ENCODE measurements around the gene DHRS4. TPM values are rescaled to one million over a fixed set of nuclear protein-coding genes. Genes with fewer than 3 reads are reported as not detected.
A peak's percentile ranks its signal among the peaks of the same experiment; 100 is the strongest.

DHRS4 gene
- total and polyA plus RNA-seq, 2 of the 13 experiments (the other 11 are each of a cell fraction or from before 2014, with no cell fraction given) = 23.9 to 45.1 TPM

DNA sequence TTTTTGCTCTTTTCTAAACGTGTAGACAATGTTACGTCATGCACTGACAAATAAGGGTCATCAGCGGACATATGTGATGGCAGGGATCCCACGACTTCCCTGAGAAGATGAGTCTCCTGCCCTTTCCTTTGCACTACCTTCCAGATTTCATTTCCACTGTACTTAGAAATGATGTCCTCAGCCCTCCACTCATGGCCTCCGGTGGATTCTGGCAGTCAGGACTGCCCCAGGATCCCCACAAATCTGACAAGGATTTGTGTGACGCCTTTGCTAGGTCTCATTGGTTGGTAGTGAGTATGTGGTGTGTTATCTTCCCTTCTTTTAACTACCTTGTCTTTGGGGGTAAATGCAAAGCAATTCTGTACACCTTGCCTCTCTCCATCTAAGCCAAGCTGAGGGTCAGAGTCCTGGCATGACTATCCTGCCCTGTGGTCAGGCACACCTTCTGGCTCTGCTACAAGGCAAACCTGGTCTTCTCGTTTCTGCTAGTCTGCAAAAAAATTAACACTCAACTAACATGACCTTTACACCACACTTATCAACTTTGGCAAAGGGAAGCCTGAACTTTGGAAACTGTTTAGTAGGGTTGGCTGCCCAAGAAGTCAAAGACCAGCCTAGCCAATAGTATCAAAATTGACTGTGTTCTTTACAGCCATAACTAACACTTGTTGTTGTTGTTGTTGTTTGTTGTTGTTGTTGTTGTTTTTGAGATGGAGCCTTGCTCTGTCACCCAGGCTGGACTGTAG, 17.3 kb upstream of the DHRS4 start:
- Histone ChIP-seq H3K79me2 (ENCODE audit: insufficient read depth, low read length) (no peaks in the 10 kb centered on the region), H3K27ac (ENCODE audit: extremely low read length, insufficient read depth, low read length) (no peak overlapping the region), H3K9ac (ENCODE audit: insufficient read depth, low read depth, low read length) (no peak overlapping the region), H3K4me3 (replicated peaks in 1 of 3; ENCODE audit: insufficient read depth in 1 of 3, low read depth in 2 of 3, low read length in 3 of 3) (no peak overlapping the region), H2AFZ (ENCODE audit: low read length) (no peak overlapping the region), H3K9me3 (ENCODE audit: low read length) (no peaks in the 10 kb centered on the region), H3K4me2 (ENCODE audit: low read depth, low read length) (no peak overlapping the region), H3K4me1 (ENCODE audit: insufficient read depth, low read length) (peaks cover 53% of the 10 kb centered on the region), H4K20me1 (ENCODE audit: insufficient read depth, low read length) (no peaks in the 10 kb centered on the region), H3K27me3 (ENCODE audit: control insufficient read depth in 1 of 2, insufficient read depth in 2 of 2, low read length in 2 of 2) (no peaks in the 10 kb centered on the region), H3K36me3 (replicated peaks in 1 of 2; ENCODE audit: control insufficient read depth in 1 of 2, insufficient read depth in 2 of 2, low read length in 2 of 2) (peaks cover 0 to 6% of the 10 kb centered on the region in 2 experiments; a peak in 2 of 5 replicates)
- ChIA-PET POLR2A (interaction anchor here (0.8 to 1.7 kb wide), 4 partner anchors 10 to 326 kb away, joined by 3 to 4 read pairs (median 3); partner anchors contain the start of gene DHRS2), CTCF (ENCODE audit: low intra/inter-chr PET ratio, low total read pairs) (no interaction called here)
- no TSS peak for BruUV-seq (replicated peaks)
- DNase-seq (ENCODE audit: low spot score) (peak; percentile 60), FAIRE-seq (peak; percentile 60), ATAC-seq (peak; percentile 61)
- WGBS (ENCODE audit: low lambda C conversion rate) = 68% methylated on average over 7 of the region's 7 CpGs
- in situ Hi-C loops (cut with HindIII; ENCODE audit: extremely low pct_ligation_motif_present, low pct_unique_long_range_greater_than_20kb) (no loop called here), intact Hi-C loops (cut with micrococcal nuclease; ENCODE audit: unreplicated experiment) (no loop called here)
- TF ChIP-seq ARID5B (CRISPR knock-in tag; IDR thresholded peaks at IDR 0.05) (peak; percentile 36; the same call in 1 of the 2 replicates), SALL1 (CRISPR knock-in tag; IDR thresholded peaks at IDR 0.05) (peak; percentile 52), MAFF (IDR thresholded peaks at IDR 0.05; ENCODE audit: low read depth, low read length) (peak; percentile 65), ZNF598 (CRISPR knock-in tag; IDR thresholded peaks at IDR 0.05; ENCODE audit: borderline replicate concordance) (peak; percentile 85), FOXP1 (IDR thresholded peaks at IDR 0.05) (peak; percentile 90), FOXP1 (CRISPR knock-in tag; IDR thresholded peaks at IDR 0.05) (peak; percentile 10; the same call in 1 of the 2 replicates), RXRB (CRISPR knock-in tag; IDR thresholded peaks at IDR 0.05; ENCODE audit: borderline replicate concordance) (0 out of 2 replicates have a peak, but pooled peaks have one; percentile 41), NCOA1 (CRISPR knock-in tag; IDR thresholded peaks at IDR 0.05) (no peak), SOX13 (IDR thresholded peaks at IDR 0.05) (no peak), SOX13 (CRISPR knock-in tag; conservative IDR thresholded peaks at IDR 0.05 in 1 of 2, IDR thresholded peaks at IDR 0.05 in 1 of 2) (peak in 1 of 2 experiments; percentile 43; a peak in 1 of 4 replicates), ZNF605 (CRISPR knock-in tag; IDR thresholded peaks at IDR 0.05) (no peak), IRX3 (CRISPR knock-in tag; IDR thresholded peaks at IDR 0.05; ENCODE audit: borderline replicate concordance, low read depth) (0 out of 2 replicates have a peak, but pooled peaks have one; percentile 17), FOXA1 (IDR thresholded peaks at IDR 0.05) (no peak), FOXA1 (CRISPR knock-in tag; IDR thresholded peaks at IDR 0.05) (0 out of 2 replicates have a peak, but pooled peaks have one; percentile 9), ZNF362 (CRISPR knock-in tag; IDR thresholded peaks at IDR 0.05; ENCODE audit: borderline replicate concordance) (peak; percentile 17; the same call in 1 of the 2 replicates), TOE1 (CRISPR knock-in tag; IDR thresholded peaks at IDR 0.05) (no peak), NCOA2 (CRISPR knock-in tag; IDR thresholded peaks at IDR 0.05) (0 out of 2 replicates have a peak, but pooled peaks have one; percentile 17), ZNF33B (CRISPR knock-in tag; IDR thresholded peaks at IDR 0.05) (0 out of 2 replicates have a peak, but pooled peaks have one; percentile 46), ZNF326 (CRISPR knock-in tag; IDR thresholded peaks at IDR 0.05; ENCODE audit: borderline replicate concordance) (no peak)
